NCI-H1105 treated with DMSO at 0.1 percent for 48 hours (cell line): ENCODE results near the gene LCE2C.
"Not testable (repeated sequence)": the region's sequence is repeated elsewhere in the genome, so short reads cannot be mapped to it uniquely, and the experiment has no call there.

Source experiments
- DNase-seq: peaks from one replicate; lab custom pipeline; 2025; lab: John Stamatoyannopoulos, UW

LCE2C gene, protein sequence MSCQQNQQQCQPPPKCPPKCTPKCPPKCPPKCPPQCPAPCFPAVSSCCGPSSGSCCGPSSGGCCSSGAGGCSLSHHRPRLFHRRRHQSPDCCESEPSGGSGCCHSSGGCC

DNA sequence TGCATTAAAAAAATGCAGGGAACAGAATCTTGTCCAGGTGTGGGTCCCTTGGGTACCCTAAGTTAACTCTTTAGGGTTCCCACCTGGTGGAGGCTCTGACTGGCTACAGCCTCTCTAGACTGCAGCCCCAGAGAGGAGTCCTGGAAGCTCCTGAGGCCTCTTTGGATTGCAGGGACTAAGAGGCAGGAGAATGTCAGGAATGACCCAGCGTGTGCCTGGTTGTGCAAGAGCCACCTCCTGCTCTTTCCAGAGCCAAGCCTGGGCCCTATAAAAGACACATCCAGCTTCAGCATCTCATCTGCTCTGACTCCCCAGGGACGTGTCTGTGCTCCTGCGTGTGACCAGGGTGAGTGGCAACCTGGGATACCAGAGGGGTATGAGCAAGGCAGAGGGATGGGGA is at the start of gene LCE2C:
TSS of gene LCE2C (plus strand) at position 297 of the 400 bp plus-strand sequence. CDS start 737 bp downstream, outside the sequence.
- not testable (repeated sequence) for DNase-seq

DNA sequence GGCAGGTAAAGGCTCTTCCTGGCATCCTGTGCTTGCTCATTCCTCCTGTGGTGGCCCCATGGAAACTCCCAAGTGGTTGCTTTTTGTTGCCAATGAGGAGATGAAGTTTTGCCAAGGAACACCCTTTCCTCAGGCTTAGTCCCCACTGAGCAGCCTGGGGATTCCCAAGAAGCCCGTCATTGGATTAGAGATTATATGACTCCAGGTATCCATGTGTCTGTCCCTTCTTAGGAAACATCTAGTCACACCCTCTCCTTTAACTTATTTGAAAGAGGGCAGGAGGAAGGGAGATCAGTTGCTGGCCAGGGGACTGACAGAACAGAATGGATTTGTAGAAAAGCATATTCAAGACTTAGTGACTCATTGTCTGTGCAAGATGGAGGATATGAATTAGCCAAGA is 48.3 kb upstream of the LCE2C start:
- DNase-seq = no peak

DNA sequence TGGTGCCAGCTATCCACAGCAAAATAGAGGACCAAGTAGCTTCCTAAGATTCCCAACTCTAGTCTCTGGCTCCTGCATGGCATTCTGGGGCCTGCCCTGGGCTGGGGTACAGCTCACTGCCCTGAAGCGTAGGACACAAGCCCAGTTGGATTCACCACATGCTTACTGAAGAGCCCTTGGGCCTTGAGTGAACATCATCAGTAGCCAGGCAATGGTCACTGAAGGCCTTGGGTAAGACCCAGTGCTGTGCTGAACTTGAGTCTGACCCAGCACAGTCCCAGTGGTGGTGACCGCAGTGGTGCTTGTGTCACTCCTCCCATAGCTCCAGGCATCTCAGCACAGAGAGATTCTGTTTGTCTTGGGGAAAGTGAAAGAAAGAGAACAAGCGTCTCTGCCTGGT is 44.5 kb upstream of the LCE2C start:
- no peak for DNase-seq

DNA sequence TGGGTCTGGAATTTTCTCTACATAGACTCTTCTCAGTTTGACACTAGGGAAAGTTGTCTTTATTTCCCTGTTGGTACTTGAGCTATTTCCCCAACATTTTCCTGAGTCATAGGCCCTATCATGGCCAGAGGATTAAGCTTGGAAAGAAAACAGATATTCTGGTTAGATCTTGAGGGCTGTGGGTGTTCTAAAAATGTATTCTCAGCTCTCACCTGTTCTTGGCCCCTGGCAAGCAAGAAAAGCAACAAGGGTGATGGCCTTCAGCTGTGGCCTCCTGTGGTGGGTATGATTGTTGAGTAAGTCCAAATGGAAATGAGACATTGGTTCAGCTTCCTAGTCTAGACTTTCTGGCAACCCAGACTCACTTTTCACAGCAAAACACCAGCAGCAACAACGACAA is 34.7 kb upstream of the LCE2C start:
- no peak for DNase-seq

DNA sequence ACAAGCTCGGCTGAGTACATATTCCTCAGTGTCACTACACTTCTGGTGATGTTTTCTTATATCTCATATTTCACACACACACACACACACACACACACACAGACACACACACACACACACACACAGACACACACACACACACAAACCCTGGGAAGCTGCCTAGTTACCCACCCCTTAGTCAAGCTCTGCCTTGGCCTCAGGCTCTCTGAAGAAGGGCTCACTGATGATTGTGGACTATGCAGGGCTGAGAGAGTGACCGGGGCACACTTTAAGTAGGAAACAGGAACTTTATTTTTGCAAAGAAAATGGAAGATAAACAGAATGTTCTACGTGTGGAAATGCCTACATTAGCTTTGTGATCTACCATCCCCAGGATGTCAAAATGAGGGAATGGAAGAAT is 31.1 kb upstream of the LCE2C start:
- DNase-seq = no peak

DNA sequence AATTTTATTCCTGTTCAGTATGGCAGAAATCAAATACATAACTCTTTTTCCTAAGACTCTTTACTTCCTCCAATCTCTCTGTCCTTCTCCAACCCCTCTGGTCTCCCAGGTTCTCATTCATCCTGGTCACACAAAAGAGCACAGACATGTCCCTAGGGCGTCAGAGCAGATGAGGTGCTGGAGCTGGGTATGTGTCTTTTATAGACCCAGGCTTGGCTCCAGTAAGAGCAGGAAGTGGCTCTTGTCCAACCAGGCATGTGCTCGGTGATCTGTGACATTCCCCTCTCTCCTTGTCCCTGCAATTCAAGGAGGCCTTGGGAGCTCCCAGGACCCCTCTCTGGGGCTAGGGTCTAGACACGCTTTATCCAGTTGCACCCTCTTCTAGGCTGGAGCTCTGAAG is 29.9 kb upstream of the LCE2C start:
- DNase-seq = no peak

DNA sequence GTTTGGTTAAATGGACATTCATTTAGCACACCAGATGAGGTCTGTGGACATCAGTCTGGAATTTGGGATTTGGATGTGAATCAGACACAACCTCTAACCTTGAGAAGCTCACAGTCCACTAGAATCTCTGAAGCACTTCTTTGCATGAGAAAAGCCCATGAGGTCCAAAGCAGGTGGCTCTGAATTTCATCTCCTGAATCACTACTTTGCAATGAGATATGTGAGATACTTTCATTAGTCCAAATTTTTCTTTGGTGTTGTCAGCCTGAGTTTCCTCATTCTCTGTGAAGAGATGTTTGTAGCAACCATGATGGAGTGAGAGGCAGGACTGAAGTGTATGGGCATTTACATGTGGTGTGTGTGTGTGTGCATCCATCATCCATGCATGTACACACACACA is 28.4 kb upstream of the LCE2C start:
- no peak for DNase-seq

DNA sequence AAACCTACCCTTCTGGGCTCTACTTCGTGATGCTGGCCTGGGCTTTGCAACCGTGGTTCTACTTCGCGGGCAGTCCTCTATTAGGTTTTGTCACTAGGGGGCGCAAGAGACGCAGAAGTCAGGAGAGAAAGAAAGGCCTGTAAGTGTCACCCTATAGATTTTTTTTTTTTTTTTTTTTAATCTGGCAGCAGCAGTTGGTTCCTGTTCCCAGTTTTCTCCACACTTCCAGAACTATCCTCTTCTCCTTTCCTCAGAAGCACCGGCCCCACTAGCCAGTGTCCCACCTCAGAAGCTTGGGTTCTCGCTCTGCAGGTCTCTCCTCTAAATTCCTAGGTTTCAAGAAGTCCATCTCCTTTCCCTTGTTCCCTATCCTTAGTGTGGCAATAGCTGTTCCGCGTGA is 21.0 kb upstream of the LCE2C start:
- peak; percentile 54 for DNase-seq

DNA sequence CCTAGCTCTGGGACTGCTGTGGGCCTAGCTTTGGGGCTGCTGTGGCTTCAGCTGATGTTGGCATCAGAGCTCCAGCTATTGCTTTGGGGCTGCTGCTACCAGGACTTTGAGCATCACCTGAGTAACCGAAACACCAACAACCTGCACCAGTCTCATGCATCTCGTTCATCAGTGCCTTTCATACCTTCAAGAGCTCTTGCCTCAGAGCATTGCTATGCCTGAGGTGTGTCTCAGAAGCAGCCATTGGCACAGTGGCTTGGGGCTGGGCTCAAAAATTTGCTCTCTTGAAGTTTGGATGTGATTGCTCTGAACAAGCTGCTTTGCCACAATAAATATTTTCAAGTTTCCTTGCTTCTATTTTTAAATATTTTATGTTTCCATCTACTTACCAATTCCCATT is 18.6 kb upstream of the LCE2C start:
- DNase-seq = no peak

DNA sequence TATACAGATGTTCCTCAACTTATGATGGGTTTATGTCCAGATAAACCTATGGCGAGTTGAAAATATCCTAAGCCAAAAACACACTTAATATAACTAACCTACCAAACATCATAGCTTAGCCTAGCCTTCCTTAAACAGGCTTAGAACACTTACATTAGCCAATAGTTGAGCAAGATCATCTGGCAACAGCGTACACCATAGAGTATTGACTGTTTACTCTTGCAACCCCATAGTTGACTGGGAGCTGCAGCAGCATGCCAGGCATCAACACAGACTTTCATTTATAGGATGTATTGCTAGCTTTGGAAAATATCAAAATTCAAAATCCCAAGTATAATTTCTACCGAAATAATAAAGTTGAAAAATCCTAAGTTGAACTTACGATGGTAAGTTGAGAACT is 17.4 kb upstream of the LCE2C start:
- no peak for DNase-seq

DNA sequence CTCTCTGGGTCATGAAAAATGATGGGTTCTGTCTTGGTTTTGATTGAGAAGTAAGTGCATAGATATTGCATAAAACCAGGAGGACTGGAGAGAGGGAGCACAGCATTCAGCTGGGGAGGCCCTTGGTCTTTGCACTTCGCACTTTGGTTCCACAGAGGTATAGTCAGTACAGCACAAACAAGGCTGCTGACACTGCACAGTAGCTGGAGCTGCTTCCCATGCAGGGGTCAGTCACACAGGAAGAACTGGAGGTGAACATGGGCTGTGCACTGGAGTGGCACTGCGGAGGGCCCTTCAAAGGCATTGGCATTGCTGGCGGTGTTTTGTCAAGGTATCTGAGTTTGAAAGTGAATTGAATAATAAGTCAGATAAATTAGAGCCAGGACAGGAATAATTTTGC is 16.4 kb upstream of the LCE2C start:
- no peak for DNase-seq

DNA sequence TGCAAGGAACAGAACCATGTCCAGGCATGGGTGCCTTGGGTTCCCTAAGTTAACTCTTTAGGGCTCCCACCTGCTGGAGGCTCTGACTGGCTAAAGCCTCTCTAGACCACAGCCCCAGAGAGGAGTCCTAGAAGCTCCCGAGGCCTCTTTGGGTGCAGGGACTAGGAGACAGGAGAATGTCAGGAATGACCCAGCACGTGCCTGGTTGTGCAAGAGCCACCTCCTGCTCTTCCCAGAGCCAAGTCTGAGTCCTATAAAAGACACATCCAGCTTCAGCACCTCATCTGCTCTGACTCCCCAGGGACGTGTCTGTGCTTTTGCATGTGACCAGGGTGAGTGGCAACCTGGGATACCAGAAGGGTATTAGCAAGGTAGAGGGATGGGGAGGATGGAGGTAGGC is 12.0 kb upstream of the LCE2C start, which contains the start of gene LCE2D:
TSS of gene LCE2D (plus strand) at position 283 of the 400 bp plus-strand sequence. CDS start 726 bp downstream, outside the sequence.
- DNase-seq = no peak

DNA sequence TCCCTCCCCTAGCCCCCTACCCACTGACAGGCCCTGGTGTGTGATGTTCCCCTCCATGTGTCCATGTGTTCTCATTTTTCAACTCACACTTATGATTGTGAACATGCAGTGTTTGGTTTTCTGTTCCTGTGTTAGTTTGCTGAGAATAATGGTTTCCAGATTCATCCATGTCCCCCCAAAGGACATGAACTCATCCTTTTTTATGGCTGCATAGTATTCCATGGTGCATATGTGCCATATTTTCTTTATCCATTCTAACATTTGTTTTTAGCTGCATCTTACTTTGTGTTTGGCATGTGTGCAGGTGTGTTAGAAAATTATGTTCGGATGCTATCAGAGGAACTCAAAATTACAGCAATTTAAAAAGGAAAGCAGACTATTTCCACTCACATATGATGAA is 8.9 kb upstream of the LCE2C start:
- not testable (repeated sequence) for DNase-seq

DNA sequence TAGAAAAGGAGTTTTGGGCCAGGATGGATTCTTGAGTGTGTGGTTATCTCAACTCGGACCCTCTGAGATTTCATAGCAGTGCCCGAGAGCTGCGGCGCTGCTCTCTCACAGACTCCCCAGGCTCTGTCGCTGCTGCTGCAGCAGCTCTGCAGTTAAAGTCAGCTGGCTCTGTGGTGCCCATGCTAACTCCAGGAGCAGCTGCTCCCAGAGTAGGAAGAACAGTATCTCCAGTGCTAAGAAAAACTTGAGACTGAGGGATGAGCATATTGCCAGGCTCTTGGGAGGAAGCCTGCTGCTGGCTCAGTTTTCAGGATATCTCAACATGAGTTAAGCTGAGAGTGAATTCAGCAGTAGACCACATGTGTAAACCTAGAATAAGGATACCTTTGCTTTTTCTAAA is 7.4 kb upstream of the LCE2C start:
- DNase-seq = no peak

DNA sequence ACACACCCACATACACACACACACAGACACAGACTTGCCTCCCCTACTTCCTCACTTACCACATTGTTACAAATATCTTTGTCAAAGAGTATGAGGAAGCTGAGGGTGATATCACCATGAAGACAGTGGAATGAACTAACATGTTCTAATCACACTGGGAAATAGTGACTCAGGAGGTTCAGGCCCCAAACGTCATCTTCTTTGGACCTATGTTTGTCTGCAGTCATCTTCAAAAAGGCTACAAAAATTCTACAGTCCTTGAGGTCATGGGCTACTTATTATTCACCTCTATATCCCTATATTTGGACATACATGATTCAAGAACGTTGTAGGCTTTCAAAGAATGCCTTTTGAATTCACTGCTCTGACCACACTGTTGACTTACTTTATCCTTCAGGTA is 2.1 kb upstream of the LCE2C start:
- no peak for DNase-seq

DNA sequence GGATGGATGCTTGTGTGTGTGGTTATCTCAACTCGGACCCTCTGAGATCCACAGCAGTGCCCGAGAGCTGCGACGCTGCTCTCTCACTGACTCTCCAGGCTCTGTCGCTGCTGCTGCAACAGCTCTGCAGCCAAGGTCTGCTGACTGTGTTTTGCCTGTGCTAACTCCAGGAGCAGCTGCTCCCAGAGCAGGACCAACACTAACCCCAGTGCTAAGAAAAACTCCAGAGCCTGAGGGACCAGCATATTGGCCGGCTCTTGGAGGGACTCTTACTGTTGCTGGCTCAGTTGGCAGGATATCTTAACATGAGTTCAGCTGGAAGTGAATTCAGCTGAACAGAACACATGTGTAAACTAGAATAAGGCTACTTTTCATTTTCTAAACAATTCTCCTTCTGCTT is 4.4 kb downstream of the LCE2C start:
- DNase-seq = no peak

DNA sequence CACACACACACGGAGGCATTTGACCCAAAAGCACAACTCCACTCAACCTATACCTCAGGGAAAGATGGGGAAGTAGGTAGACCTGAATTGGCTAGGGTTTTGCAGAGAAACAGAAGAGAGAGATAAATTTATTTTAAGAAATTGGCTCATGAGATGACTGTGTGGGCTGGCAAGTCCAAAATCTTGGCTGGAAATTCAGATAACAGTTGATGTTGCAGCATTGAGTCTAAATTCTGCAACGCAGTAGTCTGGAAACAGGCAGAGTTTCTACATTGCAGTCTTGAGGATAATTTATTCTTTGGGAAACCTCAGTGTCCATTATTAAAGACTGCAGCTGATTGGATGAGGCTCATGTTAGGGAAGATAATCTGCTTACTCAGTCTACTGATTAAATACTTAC is 6.5 kb downstream of the LCE2C start:
- DNase-seq = no peak

DNA sequence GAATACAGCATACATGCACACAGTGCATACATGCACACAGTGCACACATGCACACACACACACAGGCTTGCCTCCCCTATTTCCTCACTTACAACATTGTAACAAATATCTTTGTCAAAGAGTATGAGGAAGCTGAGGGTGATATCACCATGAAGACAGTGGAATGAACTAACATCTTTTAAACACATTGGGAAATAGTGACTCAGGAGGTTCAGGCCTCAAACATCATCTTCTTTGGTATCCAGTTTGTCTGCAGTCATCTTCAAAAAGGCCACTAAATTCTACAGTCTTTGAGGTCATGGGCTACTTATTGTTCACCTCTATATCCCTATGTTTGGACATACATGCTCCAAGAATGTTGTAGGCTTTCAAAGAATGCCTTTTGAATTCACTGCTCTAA is 8.8 kb downstream of the LCE2C start:
- no peak for DNase-seq

DNA sequence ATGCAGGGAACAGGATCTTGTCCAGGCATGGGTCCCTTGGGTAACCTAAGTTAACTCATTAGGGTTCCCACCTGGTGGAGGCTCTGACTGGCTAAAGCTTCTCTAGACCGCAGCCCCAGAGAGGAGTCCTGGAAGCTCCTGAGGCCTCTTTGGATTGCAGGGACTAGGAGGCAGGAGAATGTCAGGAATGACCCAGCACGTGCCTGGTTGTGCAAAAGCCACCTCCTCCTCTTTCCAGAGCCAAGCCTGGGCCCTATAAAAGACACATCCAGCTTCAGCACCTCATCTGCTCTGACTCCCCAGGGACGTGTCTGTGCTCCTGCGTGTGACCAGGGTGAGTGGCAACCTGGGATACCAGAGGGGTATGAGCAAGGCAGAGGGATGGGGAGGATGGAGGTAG is 10.7 kb downstream of the LCE2C start, which contains the start of gene LCE2B:
TSS of gene LCE2B (plus strand) at position 301 of the 400 bp plus-strand sequence. CDS start 721 bp downstream, outside the sequence.
- DNase-seq = not testable (repeated sequence)

DNA sequence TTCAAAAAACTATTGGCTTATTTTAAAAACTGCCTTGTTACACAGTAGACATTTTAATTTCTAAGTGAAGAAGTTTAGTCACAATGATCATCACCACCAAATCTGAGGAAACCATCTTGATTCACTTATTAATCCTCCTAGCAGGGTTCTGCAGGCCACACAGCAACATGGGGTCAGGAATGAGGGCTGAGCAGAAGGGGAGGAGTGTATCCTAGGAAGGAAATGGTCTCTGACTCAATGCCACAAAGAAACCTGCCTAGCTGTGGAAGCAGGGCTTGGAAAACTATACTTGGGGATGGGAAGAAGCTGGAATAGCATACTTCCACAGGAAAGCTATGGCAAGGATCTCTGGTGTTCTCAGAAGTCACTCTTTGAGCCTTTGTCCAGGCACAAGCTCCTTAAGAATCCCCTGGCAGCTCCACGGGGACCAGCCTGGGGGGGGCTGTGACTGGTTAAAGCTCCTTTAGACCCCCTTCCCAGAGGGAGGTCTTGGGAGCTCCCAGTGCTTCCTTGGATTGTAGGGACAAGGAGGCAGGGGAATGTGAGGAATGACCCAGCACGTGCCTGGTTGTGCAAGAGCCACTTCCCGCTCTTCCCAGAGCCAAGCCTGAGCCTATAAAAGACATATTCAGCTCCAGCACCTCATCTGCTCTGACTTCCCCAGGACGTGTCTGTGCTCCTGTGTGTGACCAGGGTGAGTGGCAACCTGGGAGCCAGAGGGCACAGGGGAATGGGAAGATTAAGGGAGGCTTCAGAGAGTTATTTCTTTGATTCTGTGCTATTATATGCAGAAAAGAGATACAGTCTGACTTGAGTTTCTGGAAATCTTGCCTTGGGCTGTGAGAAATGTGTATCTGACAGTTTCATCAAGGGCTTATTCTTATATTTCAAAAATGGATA is 22.9 kb downstream of the LCE2C start, which contains the start of gene LCE2A:
TSS of gene LCE2A (plus strand) at position 645 of the 900 bp plus-strand sequence. CDS start 557 bp downstream, outside the sequence.
- no peak for DNase-seq

DNA sequence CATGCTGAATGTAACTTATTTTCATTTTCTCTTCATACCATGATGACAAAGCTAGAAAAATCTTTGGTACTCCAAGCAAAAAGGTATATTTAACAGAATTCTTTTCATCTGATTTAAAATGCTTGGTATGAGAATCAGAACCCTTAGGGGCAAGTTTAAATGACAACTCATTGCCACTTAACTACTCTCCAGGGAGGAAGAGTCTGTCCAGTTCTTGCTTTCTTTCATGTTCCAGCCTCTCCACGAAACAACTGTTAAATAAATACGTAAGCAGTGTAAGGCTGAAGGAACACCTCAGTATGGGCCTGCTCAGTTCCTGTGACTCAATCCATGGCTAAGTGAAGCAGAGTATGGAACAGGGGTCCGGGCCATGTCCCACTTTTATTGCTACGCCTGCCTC is 24.7 kb downstream of the LCE2C start:
- no peak for DNase-seq

DNA sequence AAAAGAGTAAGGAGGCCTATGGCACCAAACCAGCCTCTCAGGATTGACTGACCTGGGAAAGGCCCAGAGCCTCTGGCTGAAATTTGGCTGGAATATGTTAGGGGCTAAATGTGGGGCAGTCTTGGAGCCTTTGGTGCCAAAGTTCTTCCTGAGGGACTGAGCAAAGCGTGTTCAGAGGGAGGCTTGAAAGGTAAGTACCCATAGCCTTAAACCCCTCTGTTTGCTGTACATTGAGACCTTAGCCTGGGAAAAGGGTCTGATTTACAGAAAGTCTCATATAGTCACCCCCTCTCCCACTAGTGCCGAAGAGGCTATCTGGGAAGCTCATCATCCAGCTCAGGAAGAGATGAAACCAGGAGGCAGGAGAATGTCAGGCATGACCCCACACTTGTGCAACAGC is 32.8 kb downstream of the LCE2C start, which contains the start of gene LCE4A:
TSS of gene LCE4A (plus strand) at position 301 of the 400 bp plus-strand sequence. CDS start 916 bp downstream, outside the sequence.
- no peak for DNase-seq

DNA sequence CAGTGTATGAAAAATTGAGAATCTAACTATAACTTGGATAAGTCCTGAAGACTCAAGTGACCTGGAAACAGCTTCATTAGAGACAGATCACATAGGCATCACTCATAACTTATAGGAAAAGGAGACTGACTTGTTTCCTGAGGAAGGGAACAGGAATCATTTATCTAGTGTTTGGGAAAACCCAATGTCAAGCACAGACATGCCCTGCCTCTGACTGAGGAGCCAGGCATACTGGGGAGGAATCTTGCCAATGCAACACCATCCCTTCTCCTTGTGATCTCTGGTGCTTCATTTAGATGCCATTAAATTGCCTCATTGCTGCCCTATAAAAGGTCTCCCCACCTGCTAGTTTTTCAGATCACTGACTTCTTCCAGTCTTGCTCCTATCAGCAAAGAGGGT is 43.2 kb downstream of the LCE2C start:
- DNase-seq = no peak
